Neutrophil (primary cell): ENCODE measurements around the gene LTBP1.
"Not testable (repeated sequence)": the region's sequence is repeated elsewhere in the genome, so short reads cannot be mapped to it uniquely, and the experiment has no call there.

Experiments used
- H3K27ac ChIP-seq: fragments of 200-600 bp; sonication (generic); 2 replicates; pipeline ENCODE4 v1.5.1; 2016; ENCODE audit warnings: mild to moderate bottlenecking, moderate library complexity
- H3K27me3 ChIP-seq: fragments of 200-600 bp; sonication (generic); 2 replicates; pipeline ENCODE4 v1.6.0; 2016; ENCODE audit warnings: mild to moderate bottlenecking
- H3K36me3 ChIP-seq: fragments of 200-600 bp; sonication (generic); 2 replicates; pipeline ENCODE4 v1.5.1; 2017
- H3K4me1 ChIP-seq, 2 experiments: fragments of 200-600 bp in 1 of 2; sonication (generic) in 1 of 2; 1 replicate in 1 of 2; 2 replicates in 1 of 2; pipeline versions ENCODE4 v1.5.1 to v1.6.1; 2013 to 2016; ENCODE audit warnings: low read depth in 1 of 2, low read length in 1 of 2, mild to moderate bottlenecking in 1 of 2, moderate library complexity in 1 of 2; ENCODE audit not compliant: control insufficient read depth in 1 of 2, insufficient read depth in 1 of 2
- H3K4me3 ChIP-seq, 2 experiments: fragments of 200-600 bp in 1 of 2; sonication (generic) in 1 of 2; 1 replicate in 1 of 2; 2 replicates in 1 of 2; pipeline ENCODE4 v1.5.1; 2013 to 2016; ENCODE audit warnings: low read depth in 1 of 2, low read length in 1 of 2, mild to moderate bottlenecking in 1 of 2, moderate library complexity in 1 of 2
- H3K9me3 ChIP-seq: fragments of 200-600 bp; sonication (generic); 2 replicates; pipeline ENCODE4 v1.5.1; 2016
- TF ChIP-seq, protein P1 (sequence below): fragments of 200-600 bp; sonication (generic); IDR thresholded peaks from 2 replicates; pipeline ENCODE4 v1.5.1; 2016; ENCODE audit warnings: antibody characterized with exemption

LTBP1 gene

GRCh38 chr2:33354981-33355380, 408.2 kb downstream of the LTBP1 start:
- TF ChIP-seq, protein P1, sequence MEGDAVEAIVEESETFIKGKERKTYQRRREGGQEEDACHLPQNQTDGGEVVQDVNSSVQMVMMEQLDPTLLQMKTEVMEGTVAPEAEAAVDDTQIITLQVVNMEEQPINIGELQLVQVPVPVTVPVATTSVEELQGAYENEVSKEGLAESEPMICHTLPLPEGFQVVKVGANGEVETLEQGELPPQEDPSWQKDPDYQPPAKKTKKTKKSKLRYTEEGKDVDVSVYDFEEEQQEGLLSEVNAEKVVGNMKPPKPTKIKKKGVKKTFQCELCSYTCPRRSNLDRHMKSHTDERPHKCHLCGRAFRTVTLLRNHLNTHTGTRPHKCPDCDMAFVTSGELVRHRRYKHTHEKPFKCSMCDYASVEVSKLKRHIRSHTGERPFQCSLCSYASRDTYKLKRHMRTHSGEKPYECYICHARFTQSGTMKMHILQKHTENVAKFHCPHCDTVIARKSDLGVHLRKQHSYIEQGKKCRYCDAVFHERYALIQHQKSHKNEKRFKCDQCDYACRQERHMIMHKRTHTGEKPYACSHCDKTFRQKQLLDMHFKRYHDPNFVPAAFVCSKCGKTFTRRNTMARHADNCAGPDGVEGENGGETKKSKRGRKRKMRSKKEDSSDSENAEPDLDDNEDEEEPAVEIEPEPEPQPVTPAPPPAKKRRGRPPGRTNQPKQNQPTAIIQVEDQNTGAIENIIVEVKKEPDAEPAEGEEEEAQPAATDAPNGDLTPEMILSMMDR, result no peak

DNA sequence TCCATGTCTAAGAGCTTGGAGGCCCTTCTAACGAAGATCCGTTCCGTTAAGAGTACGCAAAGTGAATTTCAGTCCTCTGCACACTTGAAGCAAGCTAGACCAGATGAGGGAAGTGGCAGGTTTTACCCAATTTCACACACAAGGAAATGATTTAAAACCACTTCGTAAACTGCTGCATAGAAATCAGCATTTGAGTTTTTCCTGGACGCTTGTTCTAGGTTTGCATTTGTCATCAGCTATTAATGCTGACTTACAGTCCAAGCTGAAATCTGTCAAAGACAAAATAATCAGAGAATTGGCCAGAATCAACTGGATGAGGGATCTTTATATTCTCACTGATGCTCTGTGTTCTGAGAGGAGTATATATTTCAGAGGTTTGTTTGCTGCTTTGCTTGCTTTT, 412.1 kb downstream of the LTBP1 start:
- Histone ChIP-seq H3K27me3 (no peaks in the 10 kb centered on the region), H3K36me3 (no peaks in the 10 kb centered on the region), H3K4me3 (no peak overlapping the region), H3K9me3 (peaks cover 12% of the 10 kb centered on the region), H3K4me1 (peaks cover 0 to 4% of the 10 kb centered on the region in 2 experiments), H3K27ac (no peak overlapping the region)
- TF ChIP-seq, protein P1, result no peak

More at GRCh38 chr2:33354981-33355380, 408.2 kb downstream of the LTBP1 start:
- Histone ChIP-seq H3K27me3 (no peaks in the 10 kb centered on the region), H3K4me1 (peaks cover 0 to 4% of the 10 kb centered on the region in 2 experiments), H3K4me3 (no peak overlapping the region), H3K9me3 (peaks cover 12% of the 10 kb centered on the region), H3K36me3 (no peaks in the 10 kb centered on the region), H3K27ac (no peak overlapping the region)

- Histone ChIP-seq H3K4me1 (peaks cover 0 to 4% of the 10 kb centered on the region in 2 experiments), H3K36me3 (no peaks in the 10 kb centered on the region), H3K27ac (no peak overlapping the region), H3K27me3 (no peaks in the 10 kb centered on the region), H3K9me3 (no peaks in the 10 kb centered on the region), H3K4me3 (no peak overlapping the region)
- TF ChIP-seq, protein P1, result no peak
Observed at GRCh38 chr2:33363325-33364298, 416.9 kb downstream of the LTBP1 start.

DNA sequence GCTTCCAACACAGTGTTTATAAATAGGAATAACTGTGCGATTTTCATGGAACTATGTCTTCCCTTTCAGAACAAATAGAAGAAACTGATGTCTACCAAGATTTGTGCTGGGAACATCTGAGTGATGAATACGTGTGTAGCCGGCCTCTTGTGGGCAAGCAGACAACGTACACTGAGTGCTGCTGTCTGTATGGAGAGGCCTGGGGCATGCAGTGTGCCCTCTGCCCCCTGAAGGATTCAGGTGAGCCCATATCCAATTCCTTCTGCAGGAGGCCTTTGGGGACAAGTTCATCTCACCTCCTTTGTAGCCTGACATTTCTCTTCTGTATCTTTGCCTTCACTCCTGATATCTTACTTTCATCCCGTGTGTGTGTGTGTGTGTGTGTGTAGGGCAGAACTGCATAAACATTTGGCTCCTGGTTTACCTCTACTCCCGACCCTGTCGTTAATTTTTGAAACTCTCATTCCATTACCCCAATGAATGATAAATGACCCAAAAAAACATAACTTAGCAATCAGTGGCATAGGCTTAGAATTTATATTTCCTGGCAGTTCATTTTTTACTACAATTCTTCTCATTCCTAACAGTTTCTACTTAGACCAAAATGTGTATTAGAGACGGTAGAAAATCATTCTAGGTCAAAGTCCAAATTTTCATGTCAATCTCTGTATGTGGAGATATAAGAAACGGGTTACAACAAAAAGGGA, 418.7 kb downstream of the LTBP1 start:
- H3K36me3 ChIP-seq, result no peaks in the 10 kb centered on the region
- no peaks in the 10 kb centered on the region for H3K9me3 ChIP-seq
- TF ChIP-seq, protein P1, result no peak
- no peak overlapping the region for H3K27ac ChIP-seq
- no peak overlapping the region for H3K4me3 ChIP-seq
- H3K27me3 ChIP-seq, result no peaks in the 10 kb centered on the region
- no peaks in the 10 kb centered on the region for H3K4me1 ChIP-seq

DNA sequence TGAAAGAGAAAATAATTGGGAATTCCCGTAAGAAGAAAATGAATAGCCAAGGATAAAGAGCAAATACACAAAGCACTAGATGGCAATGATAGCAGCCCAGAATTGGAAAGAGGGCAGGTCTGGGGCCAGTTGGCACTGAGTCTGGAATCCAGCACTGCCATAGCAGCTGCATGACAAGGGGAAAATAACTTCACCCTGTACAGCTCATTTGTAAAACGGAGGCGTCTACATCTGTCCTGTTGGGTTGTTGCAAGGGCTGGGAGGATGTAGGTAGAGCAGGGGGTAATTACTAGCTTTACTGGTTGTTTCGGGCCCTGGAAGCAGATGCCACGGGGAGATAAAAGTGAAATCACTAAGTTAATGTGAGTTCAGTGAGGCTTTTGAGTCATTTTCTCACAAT, 419.7 kb downstream of the LTBP1 start:
- no peaks in the 10 kb centered on the region for H3K36me3 ChIP-seq
- no peaks in the 10 kb centered on the region for H3K27me3 ChIP-seq
- no peak overlapping the region for H3K4me3 ChIP-seq
- H3K4me1 ChIP-seq, result no peaks in the 10 kb centered on the region
- H3K9me3 ChIP-seq, result no peaks in the 10 kb centered on the region
- TF ChIP-seq, protein P1, result no peak
- no peak overlapping the region for H3K27ac ChIP-seq

GRCh38 chr2:33368524-33368923, 421.8 kb downstream of the LTBP1 start:
- not testable (repeated sequence) for H3K36me3 ChIP-seq, H3K27me3 ChIP-seq, H3K9me3 ChIP-seq, H3K4me3 ChIP-seq, H3K4me1 ChIP-seq, H3K27ac ChIP-seq
